ENCODE data around the gene MORC2.

MORC2 gene

DNA sequence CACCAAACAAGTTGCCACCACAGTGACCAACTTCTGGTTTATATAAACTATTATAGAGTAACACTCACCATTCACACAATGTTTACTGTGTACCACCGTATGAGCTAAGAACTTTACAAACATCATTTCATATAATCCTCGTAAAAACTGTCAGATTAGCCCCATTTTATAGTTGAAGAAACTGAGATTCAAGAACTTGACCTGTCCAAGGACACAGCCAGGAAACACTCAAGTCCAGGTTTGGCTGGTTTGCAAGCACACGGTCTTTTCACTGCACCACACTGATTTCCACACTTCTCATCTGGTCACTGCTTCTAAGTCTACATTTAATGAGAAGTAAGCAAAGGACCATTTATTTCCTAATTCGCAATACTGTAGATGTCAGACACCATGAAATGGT lies 3.7 kb downstream of the MORC2 start:
- CTCF ChIA-PET = no interaction called here
- POLR2A ChIA-PET = no interaction called here
- TF ChIP-seq BHLHE40 (IDR thresholded peaks at IDR 0.05; ENCODE audit: borderline replicate concordance) (no peak), SP1 (IDR thresholded peaks at IDR 0.05) (no peak), LEF1 (IDR thresholded peaks at IDR 0.05; ENCODE audit: borderline replicate concordance) (no peak), ELF4 (IDR thresholded peaks at IDR 0.05) (no peak), CTBP1 (IDR thresholded peaks at IDR 0.05; ENCODE audit: borderline replicate concordance) (no peak), ZNF384 (IDR thresholded peaks at IDR 0.05) (no peak), FOXK2 (IDR thresholded peaks at IDR 0.05) (no peak), FOXM1 (IDR thresholded peaks at IDR 0.05; ENCODE audit: borderline replicate concordance) (no peak), ARNT (IDR thresholded peaks at IDR 0.05) (no peak), SUZ12 (IDR thresholded peaks at IDR 0.05) (no peak), NFRKB (IDR thresholded peaks at IDR 0.05) (no peak)
- TF ChIP-seq, protein P1, sequence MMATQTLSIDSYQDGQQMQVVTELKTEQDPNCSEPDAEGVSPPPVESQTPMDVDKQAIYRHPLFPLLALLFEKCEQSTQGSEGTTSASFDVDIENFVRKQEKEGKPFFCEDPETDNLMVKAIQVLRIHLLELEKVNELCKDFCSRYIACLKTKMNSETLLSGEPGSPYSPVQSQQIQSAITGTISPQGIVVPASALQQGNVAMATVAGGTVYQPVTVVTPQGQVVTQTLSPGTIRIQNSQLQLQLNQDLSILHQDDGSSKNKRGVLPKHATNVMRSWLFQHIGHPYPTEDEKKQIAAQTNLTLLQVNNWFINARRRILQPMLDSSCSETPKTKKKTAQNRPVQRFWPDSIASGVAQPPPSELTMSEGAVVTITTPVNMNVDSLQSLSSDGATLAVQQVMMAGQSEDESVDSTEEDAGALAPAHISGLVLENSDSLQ (IDR thresholded peaks at IDR 0.05) = no peak
- DNase-seq (ENCODE audit: extremely low spot score) = no peak

DNA sequence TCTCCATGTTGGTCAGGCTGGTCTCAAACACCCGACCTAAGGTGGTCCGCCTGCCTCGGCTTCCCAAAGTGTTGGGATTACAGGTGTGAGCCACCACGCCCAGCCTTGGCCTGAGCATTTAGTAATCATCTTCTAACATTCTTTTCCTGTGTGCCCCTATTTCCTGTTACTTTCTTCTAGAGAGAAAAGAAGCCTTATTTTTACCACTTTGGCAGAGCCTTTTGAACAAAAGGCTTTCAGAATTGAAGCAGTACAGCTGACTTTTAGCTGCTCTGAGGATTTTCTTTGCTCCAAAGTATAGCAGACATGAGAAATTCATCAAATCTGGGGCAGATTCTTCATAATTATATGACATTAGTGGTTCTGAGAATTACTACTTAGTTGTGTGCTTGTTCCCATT lies 13.4 kb downstream of the MORC2 start:
- ChIA-PET CTCF (no interaction called here), POLR2A (no interaction called here)
- DNase-seq (ENCODE audit: extremely low spot score) = no peak

GRCh38 chr22:30953206-30953605 lies 15.4 kb downstream of the MORC2 start:
- CTCF ChIA-PET = no interaction called here

More for the DNA sequence above, 13.4 kb downstream of the MORC2 start:
- TF ChIP-seq CTBP1 (IDR thresholded peaks at IDR 0.05; ENCODE audit: borderline replicate concordance) (no peak), FOXA1 (IDR thresholded peaks at IDR 0.05) (no peak), SUZ12 (IDR thresholded peaks at IDR 0.05) (no peak), FOXK2 (IDR thresholded peaks at IDR 0.05) (no peak), BHLHE40 (IDR thresholded peaks at IDR 0.05; ENCODE audit: borderline replicate concordance) (no peak), ELF4 (IDR thresholded peaks at IDR 0.05) (no peak), TARDBP (IDR thresholded peaks at IDR 0.05) (no peak), NFRKB (IDR thresholded peaks at IDR 0.05) (no peak), ARNT (IDR thresholded peaks at IDR 0.05) (no peak), SP1 (IDR thresholded peaks at IDR 0.05) (no peak), ZNF384 (IDR thresholded peaks at IDR 0.05) (no peak), L3MBTL2 (conservative IDR thresholded peaks at IDR 0.05) (no peak), HDGF (IDR thresholded peaks at IDR 0.05; ENCODE audit: borderline replicate concordance) (no peak)
- TF ChIP-seq, protein P1 (IDR thresholded peaks at IDR 0.05) = no peak

DNA sequence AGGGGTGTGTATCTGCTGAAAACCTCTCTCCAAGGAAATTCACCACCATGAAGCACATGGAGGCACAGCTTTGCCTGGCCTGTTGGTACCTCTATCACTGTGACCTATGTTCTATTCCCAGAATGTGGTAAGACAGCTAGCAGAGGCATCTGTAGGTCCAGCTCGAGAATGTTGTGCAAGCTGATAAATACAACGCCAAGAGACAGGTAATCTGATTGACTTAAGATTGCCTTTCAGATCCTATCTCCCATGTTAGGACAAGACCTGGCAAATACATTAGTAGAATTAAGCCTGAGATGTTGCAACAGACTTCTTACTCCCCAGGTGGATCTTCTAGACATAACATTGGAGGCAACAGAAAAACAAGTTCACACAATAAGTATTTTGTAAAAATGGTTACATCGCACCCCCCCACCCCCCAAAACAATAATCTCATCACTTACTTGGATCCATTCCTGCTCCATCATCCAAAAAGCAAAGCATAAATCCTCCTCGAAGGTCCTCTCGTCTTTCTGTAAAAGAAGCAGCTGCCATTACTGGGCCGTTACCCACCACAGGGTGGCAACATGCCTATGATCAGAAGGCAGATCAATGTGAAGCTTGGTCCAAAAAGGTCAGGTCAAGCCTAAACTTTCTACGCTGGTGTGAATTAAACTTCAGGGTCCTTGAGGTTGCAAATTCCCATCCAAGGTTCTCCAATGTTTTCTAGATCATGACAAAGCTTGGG lies 18.5 kb downstream of the MORC2 start:
- TF ChIP-seq TARDBP (IDR thresholded peaks at IDR 0.05) (no peak), ARNT (IDR thresholded peaks at IDR 0.05) (no peak), ELF4 (IDR thresholded peaks at IDR 0.05) (no peak), FOXK2 (IDR thresholded peaks at IDR 0.05) (no peak), HDGF (IDR thresholded peaks at IDR 0.05; ENCODE audit: borderline replicate concordance) (no peak), NFRKB (IDR thresholded peaks at IDR 0.05) (no peak), L3MBTL2 (conservative IDR thresholded peaks at IDR 0.05) (no peak), FOXM1 (IDR thresholded peaks at IDR 0.05; ENCODE audit: borderline replicate concordance) (no peak), LEF1 (IDR thresholded peaks at IDR 0.05; ENCODE audit: borderline replicate concordance) (no peak), SUZ12 (IDR thresholded peaks at IDR 0.05) (no peak), FOXA1 (IDR thresholded peaks at IDR 0.05) (no peak), ZNF384 (IDR thresholded peaks at IDR 0.05) (no peak), CTBP1 (IDR thresholded peaks at IDR 0.05; ENCODE audit: borderline replicate concordance) (no peak), BHLHE40 (IDR thresholded peaks at IDR 0.05; ENCODE audit: borderline replicate concordance) (no peak), SP1 (IDR thresholded peaks at IDR 0.05) (no peak)
- TF ChIP-seq, protein P1 (IDR thresholded peaks at IDR 0.05) = no peak
- DNase-seq (ENCODE audit: extremely low spot score) = no peak
- ChIA-PET POLR2A (interaction anchor here (1.3 kb wide), 1 partner anchor 19 kb away, joined by 4 read pairs; the partner anchor contains the start of genes MORC2 and TUG1), CTCF (interaction anchor here (1.3 kb wide), 1 partner anchor 157 kb away, joined by 4 read pairs; the partner anchor contains the start of gene SELENOM)

More at GRCh38 chr22:30953206-30953605, 15.4 kb downstream of the MORC2 start:
- no peak for DNase-seq (ENCODE audit: extremely low spot score)
- no peak for TF ChIP-seq ZNF384 (IDR thresholded peaks at IDR 0.05)
- TF ChIP-seq BHLHE40 (IDR thresholded peaks at IDR 0.05; ENCODE audit: borderline replicate concordance) = no peak
- no peak for TF ChIP-seq FOXA1 (IDR thresholded peaks at IDR 0.05)
- TF ChIP-seq ARNT (IDR thresholded peaks at IDR 0.05) = no peak
- TF ChIP-seq LEF1 (IDR thresholded peaks at IDR 0.05; ENCODE audit: borderline replicate concordance) = no peak
- TF ChIP-seq HDGF (IDR thresholded peaks at IDR 0.05; ENCODE audit: borderline replicate concordance) = no peak
- POLR2A ChIA-PET = interaction anchor here (1.0 kb wide), 1 partner anchor 15 kb away, joined by 6 read pairs; the partner anchor contains the start of genes MORC2 and TUG1

DNA sequence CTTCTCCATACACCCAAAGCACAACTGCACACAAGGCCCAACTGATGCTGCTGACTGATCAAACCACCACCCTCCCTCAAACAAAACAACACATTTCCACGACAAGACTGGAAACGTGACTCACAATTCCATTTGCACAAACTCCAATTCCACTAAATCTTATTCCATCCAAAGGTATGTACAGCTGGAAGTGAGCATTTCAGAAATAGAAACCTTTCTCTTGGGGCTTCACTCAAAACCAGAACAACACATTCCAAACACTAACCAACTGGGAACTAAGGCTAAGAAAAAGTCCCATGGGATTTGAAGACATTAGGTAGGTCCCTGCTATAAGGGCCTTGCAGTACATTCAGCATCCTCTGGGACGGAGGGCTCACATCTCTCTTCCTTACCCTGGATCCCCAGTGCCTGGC lies 19.6 kb downstream of the MORC2 start:
- DNase-seq (ENCODE audit: extremely low spot score) = peak; percentile 23
- ChIA-PET CTCF (no interaction called here), POLR2A (interaction anchor here (1.3 kb wide), 1 partner anchor 20 kb away, joined by 4 read pairs; the partner anchor contains the start of genes MORC2 and TUG1)
- TF ChIP-seq, protein P1 (IDR thresholded peaks at IDR 0.05) = no peak
- TF ChIP-seq LEF1 (IDR thresholded peaks at IDR 0.05; ENCODE audit: borderline replicate concordance) (no peak), HDGF (IDR thresholded peaks at IDR 0.05; ENCODE audit: borderline replicate concordance) (no peak), ELF4 (IDR thresholded peaks at IDR 0.05) (no peak), SP1 (IDR thresholded peaks at IDR 0.05) (no peak), NFRKB (IDR thresholded peaks at IDR 0.05) (no peak), L3MBTL2 (conservative IDR thresholded peaks at IDR 0.05) (no peak), CTBP1 (IDR thresholded peaks at IDR 0.05; ENCODE audit: borderline replicate concordance) (no peak), SUZ12 (IDR thresholded peaks at IDR 0.05) (no peak), FOXK2 (IDR thresholded peaks at IDR 0.05) (no peak), ZNF384 (IDR thresholded peaks at IDR 0.05) (no peak), FOXA1 (IDR thresholded peaks at IDR 0.05) (no peak), TARDBP (IDR thresholded peaks at IDR 0.05) (no peak)

Data from HEK293T (cell line).